NCI-H226 (cell line): ENCODE measurements around the gene RGPD6.
"Not testable (repeated sequence)": the region's sequence is repeated elsewhere in the genome, so short reads cannot be mapped to it uniquely, and the experiment has no call there.

Source experiments
- DNase-seq: peaks from one replicate; pipeline ENCODE4 v3.0.0-alpha.2; 2015

The RGPD6 gene

GRCh38 chr2:110480084-110480483 lies 96.9 kb downstream of the RGPD6 start:
- DNase-seq, result not testable (repeated sequence)

GRCh38 chr2:110477370-110477769 lies 99.7 kb downstream of the RGPD6 start:
- not testable (repeated sequence) for DNase-seq

DNA sequence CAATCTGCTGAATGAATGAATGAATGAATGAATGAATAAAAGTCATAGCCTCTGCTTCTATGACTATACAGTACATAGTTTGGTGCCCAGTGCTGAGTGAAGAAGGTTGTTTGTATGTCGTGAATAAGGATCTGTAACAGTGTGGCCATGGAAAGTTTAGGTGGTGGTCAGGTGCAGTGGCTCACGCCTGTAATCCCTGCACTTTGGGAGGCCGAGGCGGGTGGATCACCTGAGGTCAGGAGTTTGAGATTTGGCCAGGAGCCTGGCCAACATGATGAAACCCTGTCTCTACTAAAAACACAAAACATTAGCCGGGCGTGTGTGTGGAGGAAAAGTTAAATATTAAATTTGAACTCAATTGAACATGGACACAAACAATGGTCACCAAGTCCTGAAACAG lies 100.1 kb downstream of the RGPD6 start:
- DNase-seq, result not testable (repeated sequence)

DNA sequence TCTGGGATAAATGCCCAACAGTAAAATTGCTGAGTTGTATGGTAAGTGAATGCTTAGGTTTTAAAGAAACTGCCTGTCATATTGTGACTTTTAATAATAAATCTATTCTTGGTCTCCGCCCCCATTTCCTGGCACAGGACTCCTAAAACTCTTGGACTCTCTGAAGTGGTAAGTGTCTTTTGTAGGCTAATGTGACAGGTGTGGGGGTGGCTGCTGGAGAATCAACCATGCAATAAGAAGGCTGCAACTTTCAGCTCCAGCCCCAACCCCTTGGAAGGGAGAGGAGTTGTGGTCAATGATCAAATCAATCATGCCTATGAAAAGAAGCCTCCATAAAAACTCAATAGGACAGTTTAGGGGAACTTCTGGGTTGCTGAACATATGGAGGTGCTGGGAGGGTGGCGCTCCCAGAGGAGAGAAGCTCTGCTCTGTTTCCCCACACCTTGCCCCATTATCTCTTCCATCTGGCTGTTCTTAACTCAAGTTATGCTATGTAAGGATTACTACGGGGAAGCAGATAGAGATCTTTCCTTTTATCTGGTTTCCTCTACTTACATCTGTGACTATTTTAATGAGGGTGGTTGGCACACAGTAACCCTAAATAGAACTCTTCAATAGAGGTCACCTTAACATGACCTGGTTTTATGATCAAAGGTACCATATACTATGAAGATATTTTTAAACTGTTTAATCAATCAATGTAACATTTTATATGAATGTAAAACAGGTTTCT lies 101.2 kb downstream of the RGPD6 start:
- DNase-seq, result not testable (repeated sequence)

DNA sequence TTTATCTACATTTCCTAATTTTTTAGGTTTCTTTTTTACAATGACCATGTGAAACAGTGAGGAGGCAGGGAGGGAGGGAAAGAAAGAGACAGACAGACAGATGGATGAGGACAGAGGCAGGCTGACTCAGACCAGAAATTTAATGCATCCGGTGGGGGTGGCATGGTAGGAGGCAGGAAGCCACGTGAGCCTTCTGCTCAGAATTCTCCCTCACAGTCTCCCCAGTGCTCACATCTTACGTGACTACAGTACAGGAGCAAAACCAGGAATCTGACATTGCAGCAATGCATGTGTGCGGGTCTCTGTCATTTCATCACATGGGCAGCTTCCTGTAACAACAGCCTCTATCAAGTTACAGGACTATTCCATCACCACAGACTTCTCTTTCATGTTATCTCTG lies 102.1 kb downstream of the RGPD6 start:
- DNase-seq, result not testable (repeated sequence)

GRCh38 chr2:110473059-110473358 lies 104.0 kb downstream of the RGPD6 start:
- DNase-seq, result not testable (repeated sequence)

- not testable (repeated sequence) for DNase-seq
These were observed 104.6 kb downstream of the RGPD6 start, which contains the start of gene LIMS4 for GRCh38 chr2:110472171-110473058. LIMS4 (minus strand) TSS chr2:110472816; CDS start chr2:110472778, 38 bp downstream.

DNA sequence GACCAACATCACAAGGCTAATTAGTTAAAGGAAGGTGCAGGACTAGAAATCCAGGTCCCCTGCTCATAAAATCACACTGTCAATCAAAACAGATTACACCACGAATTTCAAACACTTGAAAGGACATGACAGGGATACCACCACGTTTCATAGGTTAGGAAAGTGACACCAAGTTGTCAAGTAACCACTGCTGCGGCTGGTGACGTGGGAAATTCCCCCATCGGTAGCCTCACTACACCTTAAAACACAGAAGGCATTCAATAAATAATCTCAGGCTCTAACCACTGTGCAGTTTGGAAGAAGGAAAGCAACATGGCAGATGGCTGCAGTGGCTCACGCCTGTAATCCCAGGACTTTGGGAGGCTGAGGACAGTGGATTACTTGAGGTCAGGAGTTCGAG lies 108.1 kb downstream of the RGPD6 start:
- not testable (repeated sequence) for DNase-seq

DNA sequence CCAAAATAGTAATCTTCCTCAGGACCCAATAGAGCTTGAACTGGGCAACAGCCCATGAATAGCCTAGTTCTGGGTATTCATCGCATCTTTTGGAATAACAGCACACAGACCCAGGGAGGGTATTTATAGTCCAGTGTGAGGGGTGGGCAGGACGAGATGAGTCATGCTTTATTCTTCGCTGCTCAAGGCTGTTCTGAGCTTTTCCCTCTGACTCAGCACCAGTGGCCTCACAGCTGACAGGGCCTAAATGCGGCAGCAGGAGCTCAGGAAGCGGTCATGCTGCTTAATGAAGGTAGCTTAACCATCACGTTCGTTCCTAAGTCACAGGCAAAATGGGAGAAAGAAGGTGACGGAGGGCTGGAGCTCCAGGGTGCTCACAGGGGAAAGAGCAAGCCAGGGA lies 111.7 kb downstream of the RGPD6 start:
- not testable (repeated sequence) for DNase-seq
